ENCODE results near the gene CENPQ.

CENPQ gene

DNA sequence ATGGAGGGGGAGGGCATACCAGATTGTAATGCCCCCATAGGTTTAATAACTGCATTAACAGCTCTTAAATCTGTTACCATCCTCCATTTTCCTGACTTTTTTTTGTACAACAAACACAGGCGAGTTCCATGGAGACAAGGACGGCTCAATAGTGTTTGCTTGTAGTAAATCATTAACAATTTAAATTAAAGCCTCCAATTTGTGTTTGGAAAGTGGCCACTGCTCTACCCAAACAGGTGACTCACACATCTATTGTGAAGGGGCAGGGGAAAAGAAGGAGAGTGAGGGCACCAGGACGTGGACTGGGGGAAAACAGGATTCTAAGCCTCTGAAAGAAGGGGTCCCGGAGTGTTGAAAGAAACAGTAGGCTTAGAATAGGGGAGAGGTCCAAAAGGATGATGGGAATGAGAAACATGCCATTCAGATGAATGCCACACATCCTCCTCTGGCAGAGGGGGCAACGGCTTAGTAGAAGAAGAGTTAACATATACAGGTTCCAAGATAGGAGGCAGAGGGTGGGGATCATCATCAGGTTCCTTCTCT lies 43.5 kb downstream of the CENPQ start:
- DNase-seq: no peak

DNA sequence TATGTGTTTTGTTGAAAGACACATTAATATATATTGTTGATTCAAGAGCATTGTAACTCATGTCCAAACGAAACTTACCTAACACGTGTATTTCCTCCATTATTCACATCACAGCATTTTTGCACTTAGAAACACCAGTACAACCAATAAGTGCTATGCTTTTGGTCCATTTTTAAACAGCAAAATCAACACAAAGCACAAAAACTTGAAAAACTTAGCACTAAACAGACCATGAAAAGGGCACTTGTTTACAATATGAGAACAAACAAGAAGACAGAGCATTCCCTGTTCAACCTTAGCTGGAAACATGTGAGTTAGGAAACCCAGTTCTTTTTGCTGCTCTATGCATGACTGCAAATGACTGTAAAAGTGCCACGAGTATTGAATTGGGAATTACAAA lies 46.2 kb downstream of the CENPQ start:
- DNase-seq: no peak

DNA sequence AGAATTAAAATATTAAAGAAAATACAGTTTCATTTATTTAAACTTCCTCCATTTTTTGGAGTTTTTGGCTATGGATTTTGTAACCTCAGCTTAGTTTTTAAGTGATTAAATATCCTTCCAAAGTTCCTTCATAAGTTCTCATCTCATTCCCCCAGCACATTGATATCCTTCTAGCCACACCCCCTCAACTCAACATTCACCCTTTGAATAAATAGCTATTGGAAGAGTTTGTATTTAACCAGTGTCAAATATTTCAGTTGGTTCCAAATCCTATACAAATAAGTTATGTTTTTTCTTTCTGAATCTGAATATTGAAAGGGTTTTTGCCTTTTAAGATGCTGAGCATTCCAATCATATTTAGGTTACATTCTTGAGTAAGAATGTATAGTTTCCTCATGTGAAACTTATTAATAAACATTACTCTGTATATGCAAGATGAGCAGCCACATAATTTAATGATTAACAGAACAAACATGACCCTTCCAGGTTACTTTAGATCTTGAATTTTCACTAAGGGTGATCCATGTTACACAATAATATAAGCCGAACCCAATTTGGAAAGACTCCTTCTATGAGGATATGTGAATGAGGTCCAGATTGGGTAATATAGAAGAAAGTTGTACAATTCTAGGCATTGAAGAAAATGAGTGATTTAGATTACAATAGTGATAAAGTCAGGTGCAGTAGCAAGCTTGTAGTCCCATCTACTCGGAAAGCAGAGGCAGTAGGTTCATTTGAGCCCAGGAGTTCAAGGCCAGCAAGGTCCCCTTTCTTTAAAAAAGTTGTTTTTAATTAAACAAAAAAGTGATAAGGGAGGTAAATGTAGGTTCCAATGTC lies 50.2 kb downstream of the CENPQ start:
- DNase-seq: no peak

DNA sequence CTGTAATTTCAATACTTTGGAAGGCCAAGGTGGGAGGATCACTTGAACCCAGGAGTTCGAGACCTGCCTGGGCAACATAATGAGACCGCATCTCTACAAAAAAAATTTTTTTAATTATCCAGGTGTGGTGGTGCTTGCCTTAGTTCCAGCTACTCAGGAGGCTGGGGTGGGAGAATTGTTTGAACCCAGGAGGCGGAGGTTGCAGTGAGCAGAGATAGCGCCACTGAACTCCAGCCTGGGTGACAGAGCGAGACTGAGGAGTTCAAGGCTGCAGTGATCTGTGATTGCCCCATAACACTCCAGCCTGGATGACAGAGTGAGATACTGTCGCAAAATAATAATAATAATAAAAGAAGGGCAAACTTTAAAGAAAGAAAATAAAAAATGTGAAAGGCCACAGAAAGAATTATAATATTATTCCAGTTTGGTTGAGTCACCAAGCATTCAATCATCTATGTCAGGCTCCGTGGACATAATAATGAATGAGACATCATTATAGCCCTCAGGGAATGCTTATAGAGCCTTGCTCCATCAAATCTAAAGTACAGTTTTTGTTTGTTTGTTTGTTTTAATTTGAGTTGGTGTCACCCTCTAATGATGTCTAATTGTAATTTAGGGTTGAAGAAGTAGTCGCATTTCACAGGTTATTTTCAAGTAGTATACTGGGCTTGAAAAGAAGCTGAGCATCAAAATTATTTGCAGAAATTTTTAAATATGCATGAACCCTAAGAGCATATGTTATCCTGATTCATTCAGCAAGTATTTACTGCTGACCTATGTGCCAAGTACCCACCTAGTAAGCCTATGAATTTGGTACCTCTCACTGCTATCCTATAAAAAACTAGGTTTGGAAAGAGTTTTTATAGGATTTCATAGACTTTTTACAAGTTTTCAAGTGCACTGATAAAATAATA lies 51.7 kb downstream of the CENPQ start:
- no peak for DNase-seq

DNA sequence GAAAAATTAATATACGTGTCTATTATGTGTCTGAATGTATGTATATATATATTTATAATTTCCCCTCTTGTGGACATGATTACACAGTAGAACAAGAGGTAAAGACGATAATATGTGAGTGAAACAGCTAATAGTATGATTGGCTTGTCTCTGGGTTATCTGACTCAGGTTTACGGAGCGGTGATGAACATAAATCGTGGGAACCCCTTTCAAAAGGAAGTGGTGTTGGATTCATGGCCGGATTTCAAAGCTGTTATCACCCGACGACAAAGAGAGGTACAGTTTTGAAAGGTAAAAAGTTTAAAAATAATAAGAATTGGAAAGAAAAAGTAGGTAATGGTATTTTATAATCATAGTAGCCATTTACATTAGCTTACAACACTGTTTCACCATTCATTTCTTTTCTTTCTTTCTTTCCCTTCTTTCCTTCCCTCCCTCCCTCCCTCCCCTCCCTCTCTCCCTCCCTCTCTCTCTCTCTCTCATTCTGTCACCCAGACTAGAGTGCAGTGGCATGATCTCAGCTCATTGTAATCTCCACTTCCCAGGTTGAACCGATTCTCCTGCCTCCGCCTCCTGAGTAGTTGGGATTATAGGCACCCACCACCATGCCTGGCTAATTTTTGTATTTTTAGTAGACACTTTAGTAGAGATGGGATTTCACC lies 52.4 kb downstream of the CENPQ start:
- DNase-seq: no peak

DNA sequence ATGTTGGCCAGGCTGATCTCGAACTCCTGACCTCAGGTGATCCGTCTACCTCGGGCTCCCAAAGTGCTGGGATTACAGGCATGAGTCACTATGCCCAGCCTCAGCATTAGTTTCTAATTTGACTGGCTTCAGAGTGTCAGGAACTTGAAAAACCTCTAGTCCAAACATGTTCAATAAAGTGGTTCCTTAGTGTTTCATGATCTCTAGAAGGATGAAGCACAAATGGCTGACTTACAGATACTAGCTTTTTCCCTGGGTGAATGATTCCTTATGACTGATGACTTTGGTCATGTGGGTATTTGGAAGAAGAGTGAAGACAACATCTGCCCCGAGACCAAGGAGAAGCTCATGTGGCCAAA lies 53.0 kb downstream of the CENPQ start:
- no peak for DNase-seq

DNA sequence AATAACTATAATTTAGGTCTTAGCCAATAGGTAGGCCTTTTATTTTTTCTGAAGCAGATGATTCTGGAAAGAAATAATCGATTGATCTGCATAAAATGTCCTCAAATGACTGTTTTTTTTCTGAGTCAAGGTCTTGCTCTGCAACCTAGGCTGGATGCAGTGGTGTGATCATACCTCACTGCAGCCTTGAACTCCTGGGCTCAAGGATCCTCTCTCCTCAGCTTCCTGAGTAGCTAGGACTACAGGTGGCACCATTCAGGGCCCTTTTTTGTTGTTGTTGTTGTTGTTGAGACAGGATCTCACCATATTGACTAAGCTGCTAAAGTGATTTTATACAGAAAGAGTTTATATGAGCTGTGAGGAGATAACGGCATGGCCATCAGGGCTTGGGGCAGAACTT lies 54.7 kb downstream of the CENPQ start:
- DNase-seq: no peak

DNA sequence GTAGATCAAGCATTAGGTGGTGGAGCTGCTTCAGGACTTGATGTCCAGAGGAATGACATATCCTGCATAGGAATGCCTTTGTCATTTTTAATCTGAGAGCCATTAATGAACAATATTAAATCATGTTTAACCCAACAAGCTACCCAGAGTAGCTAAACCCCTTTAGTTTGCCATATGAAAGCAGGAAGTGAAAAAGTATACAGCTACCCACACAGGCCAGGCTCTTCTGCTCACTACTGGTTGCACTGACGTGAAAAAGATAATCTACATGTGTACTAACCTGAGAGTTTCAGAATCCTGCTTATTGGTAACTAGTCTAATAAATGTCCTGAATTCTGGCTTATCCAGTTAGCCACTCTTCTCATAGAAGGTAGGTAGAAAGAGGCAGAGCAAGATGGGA lies 56.5 kb downstream of the CENPQ start:
- no peak for DNase-seq

DNA sequence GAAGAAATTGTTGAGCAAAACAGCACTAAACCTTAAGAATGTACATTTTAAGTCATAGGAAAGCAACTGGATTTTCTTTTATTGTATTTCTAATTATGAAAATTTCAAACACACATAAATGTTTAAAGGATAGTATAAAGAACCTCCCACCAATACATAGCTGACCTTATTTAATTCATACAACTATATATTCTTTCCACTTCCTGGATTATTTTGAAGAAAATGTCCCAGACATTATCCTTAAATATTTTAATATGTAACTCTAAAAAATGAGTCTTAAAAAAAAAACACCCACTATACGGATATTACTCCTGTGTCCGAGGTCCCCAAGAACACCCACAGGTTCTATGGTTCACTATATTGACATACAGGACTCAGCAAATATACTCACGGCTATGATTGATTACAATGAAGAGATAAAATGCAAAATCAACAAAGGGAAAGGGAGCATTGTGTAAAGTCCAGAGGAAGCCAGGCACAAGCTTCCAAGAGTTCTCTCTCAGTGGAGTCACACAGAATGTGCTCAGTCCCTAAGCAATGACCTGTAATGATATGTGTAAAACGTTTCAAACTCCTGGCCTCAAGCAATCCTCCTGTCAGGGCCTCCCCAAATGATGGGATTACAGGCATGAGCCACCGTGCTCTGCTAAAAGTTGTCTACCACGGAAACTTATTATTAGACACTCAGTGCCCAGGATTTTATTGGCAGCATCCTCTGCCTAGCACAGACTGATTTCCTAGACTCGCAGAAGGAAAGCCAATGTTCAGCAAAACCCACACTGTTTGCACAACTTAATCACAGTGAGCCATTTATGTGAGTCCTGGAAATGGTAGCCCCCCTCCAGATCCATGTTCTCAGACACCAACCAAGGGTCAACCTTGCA lies 59.8 kb downstream of the CENPQ start:
- DNase-seq: no peak

DNA sequence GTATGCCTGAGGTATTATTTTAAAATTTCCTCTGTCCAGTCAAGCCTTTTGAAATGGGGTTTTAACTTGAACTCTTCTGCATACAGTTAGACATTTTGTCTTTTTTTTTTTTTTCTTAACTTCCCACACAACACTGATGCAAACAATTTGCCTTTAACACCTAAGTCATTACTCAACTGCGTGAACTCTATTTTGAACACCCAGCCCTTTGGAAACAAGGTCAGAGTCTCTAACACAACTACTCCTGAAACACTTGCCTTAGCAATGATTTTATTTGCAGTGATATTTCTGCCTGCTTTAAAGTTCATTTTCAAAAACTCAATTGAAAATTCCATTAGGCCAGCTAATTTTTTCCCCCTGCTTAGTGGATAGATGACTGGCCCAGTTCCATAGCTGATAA lies 60.7 kb downstream of the CENPQ start:
- DNase-seq: no peak

DNA sequence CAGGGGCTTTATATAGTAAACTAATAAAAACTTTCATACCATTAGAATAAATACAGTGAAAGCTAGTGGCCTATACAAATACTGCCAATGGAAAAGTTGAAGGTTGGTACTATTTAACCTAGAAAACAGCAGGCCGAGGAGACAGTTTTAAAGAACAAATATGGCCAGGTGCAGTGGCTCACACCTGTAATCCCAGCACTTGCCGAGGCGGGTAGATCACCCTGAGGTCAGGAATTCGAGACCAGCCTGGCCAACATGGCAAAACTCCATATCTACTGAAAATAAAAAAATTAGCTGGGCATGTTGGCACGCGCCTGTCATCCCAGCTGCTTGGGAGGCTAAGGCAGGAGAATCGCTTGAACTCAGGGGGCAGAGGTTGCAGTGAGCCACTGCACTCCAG lies 61.4 kb downstream of the CENPQ start:
- DNase-seq: no peak

DNA sequence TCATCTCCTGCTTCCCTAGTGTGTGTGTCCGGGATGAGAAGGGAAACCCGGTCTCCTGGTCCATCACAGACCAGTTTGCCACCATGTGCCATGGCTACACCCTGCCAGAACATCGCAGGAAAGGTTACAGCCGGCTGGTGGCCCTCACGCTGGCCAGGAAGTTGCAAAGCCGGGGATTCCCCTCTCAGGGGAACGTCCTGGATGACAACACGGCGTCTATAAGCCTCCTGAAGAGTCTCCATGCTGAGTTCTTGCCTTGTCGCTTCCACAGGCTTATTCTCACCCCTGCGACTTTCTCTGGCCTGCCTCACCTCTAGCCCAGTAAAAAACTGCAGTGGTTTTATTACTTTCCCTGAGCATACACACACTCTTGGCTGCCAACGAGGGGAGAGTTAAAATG lies 63.4 kb downstream of the CENPQ start:
- no peak for DNase-seq

DNA sequence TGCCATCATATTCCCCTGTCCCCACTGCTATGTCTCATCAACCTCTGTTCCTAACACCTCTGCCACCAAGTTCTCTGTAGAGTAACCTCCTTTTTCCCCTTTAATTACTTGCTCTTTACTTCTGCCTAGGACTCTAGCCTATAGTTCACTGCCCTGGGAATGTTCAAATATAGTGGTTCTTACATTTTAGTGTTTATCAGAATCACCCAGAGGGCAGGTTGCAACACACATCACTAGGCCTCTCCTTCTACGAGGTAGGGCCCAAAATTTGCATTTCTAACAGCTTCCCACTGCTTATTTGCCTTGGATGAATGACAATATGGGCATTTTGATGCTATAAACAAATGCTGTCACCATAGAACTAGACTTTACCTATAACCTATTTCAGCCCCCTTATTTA lies 64.2 kb downstream of the CENPQ start:
- no peak for DNase-seq

DNA sequence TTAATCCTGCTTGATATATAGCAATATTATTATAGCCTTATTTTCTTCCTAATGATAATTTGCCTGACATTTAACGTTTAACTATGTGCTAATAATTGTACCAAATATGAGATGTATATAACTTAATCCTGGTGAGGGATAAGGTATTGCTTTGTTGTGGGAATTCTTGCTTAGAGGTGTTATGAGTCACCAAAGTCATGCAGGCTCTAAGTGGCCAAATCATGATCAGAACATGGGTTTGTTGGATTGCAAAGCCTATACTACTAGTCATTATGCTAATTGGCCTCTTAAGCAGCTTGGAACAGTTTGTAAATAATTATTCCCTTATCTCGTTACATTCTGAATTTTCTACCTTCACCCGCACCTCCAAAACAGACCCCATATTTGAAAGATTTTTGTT lies 65.4 kb downstream of the CENPQ start:
- no peak for DNase-seq

DNA sequence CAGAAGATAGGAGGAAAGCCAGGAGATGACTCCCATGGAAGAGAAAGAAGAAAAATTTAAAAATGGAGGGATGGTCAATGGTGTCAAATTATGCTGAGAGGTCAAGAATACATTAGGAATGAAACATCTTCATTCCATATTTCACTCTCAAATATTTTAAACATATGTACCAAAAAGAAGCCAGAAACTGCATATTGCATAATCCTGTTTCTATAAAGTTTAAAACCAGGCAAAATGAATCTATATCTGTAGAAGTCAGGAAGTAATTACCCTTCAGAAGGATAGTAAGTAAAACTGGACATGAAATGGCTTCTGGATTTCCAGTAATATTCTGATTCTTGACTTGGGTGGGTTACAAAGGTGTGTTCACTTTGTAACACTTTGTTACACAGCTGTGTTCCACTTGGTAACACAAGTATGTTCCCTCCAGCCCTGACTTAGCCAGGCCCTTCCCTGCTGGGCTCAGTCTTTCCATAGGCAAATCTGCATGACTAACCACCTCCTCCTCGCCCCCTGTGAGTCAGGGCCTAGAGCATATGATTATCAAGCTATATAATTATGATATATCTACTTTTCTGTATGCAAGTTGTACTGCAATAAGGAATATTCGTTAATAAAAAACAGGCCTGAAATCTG lies 67.1 kb downstream of the CENPQ start:
- DNase-seq: no peak

DNA sequence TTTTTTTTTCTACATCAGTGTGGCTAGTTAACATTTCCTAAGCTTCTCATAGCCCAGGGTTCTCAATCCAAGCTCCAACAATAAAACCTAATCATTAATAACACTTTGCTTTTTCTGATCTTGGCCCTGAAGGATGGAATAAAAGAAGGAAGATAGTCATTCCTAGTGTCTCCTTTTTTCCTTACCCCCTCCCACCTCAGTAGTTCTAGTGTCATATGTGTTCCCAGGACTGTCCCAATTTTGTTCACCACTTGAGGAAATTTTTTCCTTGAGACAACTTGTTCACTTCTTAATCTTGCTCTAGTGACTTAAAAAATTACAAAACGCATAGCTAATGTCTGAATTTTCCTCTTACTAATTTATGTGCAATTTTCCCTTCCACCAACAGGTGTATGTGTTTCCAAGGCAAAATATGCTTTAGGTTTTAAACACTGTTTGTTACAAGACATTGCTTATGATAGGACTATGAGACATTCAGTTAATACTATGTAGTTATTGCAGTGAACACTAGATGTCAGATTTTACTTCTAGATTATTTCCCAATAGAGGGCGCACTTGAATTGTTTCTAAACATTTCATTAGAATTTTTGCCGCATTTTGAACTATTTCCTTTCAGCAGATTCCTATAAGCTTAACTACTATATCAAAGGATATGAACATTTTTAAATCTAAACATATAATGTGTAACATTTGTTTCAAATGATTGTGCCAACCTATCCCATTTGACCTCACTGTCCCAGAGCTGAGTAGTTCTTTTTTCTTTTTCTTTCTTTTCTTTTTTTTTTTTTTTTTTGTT lies 68.8 kb downstream of the CENPQ start:
- peak; percentile 73 for DNase-seq

DNA sequence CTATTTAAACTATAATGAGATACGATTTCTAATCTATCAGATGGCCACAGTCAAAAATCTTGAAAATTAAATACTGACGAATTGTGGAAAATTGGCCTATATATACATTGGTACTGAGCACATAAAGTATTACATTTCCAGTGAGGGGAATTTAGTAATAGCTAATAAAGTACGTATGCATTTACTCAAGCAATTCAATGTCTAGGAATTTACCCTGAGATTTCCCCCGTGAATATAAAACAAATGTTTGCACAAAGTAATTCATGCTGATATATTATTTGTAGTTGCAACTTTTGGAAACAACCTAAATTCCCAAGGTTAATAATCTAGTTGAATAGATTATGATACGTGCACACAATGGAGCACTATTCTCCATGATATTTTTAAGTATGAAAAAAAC lies 72.6 kb downstream of the CENPQ start:
- DNase-seq: no peak

DNA sequence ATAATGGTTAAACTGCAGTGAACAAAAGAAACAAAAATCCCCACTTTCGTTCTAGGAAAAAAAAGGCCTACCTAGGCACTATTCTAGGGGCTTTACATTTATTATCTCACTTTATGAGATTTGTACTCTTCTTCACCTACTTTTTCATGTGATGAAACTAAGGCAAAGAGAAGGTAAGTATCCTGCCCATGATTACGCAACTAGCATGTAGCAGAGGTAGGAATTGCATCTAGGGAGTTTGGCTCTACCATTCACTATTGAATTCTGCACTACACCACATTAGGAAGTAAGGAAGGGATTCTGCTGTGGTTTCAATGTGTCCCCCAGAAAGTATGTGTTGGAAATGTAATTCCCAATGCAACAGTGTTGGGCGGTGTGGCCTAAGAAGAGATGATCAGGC lies 75.9 kb downstream of the CENPQ start:
- DNase-seq: no peak

DNA sequence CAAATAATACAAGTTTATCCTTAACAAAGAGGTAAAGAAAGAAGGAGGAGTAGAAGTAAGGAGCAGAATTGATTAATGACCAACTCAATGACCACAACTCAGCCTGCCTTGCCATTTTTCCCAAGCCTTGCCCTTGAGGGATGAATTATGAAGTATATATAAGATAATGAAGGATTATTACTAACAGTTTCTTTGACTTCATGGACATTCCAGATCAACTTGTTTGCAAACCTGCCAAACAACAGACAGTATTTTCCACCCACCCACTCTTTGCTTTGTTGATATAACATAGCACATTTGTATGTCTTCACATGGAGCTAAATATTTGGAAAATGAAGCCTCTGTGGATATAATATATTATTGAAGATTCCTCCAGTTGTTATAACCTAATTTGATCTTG lies 77.4 kb downstream of the CENPQ start:
- DNase-seq: no peak

DNA sequence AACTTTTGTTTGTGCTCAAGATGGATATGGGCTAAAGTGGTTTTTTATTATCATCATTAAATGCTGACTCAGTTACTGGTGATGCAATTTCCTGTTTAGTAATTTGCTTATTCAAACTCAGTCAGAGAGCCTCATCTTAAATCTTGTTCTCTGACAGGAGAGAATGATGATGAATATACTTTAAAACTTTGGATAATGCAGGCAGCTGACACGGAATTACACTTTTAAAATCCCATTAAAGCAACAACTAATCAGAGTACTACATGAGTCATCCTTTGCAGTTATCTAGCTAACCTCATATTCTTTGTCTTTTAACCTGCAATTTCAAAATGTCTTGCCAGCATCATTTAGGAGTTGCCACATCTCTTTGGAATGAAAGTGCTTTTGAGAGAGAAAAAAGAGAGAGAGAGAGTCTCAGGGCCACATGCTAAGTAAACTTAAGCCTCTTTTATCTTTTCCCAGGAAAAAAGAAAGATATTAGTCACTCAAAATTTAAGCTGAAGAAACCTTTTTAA lies 78.1 kb downstream of the CENPQ start:
- DNase-seq: peak; percentile 22

DNA sequence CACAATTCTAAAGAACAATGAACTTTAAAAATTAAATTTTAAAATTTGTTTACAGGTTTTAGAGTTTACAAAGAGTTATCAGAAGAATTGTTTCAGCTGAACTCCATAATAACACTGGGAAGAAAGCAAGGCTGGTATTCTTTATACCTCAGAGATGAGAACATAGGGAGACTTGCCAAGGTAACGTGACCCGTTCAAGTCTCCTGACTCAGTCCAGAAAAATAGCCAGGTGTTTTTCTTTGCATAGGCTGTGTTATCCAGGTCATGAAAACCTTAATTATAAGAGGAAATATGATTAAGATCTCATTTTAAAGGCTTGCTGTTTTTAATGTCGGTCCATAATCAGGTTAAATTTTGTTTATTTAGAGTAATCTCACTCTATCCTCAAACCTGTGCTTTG lies 78.8 kb downstream of the CENPQ start:
- no peak for DNase-seq

Measured in suppressor macrophage treated with lipopolysaccharide for 4 hours (primary cell).